Stimulated activated CD8-positive, alpha-beta memory T cell treated with anti-CD3 and anti-CD28 coated beads, Interleukin-7, amount 100 ng/mL, for 48 hours (primary cell): ENCODE results near the gene ELMO2.

Source experiments
- DNase-seq, 2 donors: peaks; one replicate each; pipeline ENCODE4 v3.0.0-alpha.2; 2020; ENCODE audit warnings: low read depth in 1 of 2; ENCODE audit errors: extremely low read depth in 1 of 2

Gene ELMO2

GRCh38 chr20:46406200-46406985, at the start of gene ELMO2:
Gene ELMO2, minus strand, starts transcription at chr20:46406615. Its CDS starts 12,133 bp downstream, at chr20:46394482.
- peak; percentile 92 to 96 for DNase-seq

DNA sequence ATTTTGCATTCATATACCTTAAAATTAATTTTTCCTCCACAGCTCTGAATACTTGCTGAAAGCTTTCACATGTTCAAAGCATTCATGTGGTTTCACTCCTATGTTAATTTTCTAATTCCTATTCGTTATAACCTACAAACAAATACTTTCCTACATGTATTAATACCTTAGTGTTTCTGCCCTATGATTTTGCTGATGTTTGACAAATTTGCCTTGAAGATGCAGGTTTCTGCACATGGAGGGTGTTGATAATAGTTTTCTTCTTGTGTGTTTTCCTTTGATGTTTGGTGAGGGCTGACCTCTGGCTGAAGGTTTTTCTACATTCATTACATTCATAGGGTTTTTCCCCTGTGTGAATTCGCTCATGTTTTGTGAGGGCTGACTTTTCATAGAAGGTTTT, 49.3 kb upstream of the ELMO2 start:
- DNase-seq, result no peak

DNA sequence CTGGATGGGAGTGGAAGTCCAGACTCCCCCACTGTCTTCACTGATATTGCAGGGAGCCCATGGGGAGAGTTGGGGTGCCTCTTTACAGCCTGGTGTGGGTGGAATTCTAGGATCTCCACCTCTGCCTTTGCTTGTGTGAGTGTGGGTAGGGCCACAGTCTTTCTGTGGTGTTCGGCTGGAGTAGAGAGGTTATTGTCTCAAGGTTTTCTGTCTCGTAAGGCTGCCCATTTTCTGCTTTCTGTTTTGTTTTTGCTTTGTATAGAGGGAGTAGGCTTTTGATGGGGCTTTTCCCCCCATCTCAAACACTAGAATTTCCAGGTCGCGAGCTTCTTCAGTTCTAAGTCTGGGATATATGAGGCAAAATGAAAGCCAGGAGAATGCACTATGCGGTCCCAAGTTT, 40.4 kb upstream of the ELMO2 start:
- DNase-seq, result no peak

DNA sequence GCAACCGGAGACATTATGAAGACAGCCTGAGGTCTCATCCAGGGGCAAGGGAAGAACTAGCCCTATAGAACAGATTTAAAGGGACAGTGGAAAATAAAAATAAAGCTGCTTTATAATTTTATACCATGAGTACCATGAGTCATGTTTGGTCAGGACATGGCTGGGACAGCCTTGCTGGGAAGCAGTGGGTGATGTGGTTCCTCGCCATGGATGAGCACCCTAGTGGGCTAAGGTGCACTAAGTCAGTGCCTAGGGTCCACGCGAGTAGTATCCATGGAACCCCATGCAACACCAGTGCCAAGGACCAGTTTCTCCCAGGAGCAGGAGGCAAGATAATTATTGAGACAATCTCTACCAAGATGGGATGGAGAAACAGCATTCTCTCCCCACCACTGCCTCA, 33.4 kb upstream of the ELMO2 start:
- DNase-seq, result no peak

- no peak for DNase-seq
These were observed 31.8 kb upstream of the ELMO2 start for GRCh38 chr20:46438156-46438750.

DNA sequence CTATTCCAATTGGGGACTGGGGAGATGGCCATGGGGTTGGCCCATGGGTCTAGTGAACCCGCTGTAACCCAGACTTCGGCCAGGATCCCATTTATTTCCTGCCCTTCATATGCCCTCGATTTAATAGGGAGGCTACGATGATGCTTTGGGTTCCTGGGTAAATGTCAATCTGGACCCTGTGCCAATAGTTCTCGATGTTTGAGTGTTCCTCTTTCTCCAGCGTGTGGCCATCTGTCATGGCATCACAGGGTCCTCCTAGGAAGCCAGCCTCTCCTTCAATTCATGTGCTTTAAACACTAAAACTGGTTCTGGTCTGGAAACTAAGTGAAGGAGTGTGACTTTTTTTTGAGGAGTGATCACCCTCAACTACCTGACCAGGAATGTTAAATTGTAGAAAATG, 28.7 kb upstream of the ELMO2 start:
- no peak for DNase-seq

DNA sequence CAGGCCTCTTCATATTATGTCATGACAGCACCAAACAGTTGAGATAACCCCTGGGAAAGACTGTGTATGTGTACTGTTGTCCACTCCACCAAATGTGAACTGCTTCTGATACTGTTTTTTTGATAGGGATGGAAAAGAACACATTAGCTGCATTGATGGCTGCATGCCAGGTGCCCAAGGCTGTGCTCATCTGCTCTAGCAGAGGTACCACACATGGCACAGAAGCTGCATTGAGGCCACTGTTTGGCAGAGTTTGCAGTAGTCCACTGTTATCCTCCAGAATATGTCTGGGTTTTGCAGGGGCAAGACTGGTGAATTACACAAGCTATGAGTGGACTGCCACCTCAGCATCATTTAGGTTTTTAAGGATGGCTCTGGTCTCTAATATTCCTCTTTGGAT, 28.2 kb upstream of the ELMO2 start:
- no peak for DNase-seq

DNA sequence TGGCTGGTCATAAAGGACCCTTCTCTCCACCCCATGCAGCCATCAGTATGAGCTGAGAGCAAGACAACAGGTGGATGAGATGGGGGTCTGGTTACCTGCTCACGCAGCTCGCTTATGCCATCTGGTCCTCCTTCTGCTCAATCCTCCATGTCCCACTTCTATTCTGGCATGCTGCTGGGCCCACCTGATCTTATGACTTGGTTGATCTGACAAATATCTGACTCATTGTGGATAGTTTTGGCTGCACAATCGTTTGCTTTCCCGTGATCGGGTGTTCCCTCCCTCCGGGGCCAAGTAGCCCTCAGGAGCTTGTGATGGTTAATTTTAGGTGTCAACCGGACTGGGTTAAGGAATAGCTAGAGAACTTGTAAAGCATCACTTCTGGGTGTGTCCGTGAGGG, 26.6 kb upstream of the ELMO2 start:
- DNase-seq, result no peak

GRCh38 chr20:46430921-46431712, 24.7 kb upstream of the ELMO2 start:
- DNase-seq, result no peak

- DNase-seq, result no peak
These were observed 21.0 kb upstream of the ELMO2 start for GRCh38 chr20:46427384-46427783.

GRCh38 chr20:46423882-46424482, 17.6 kb upstream of the ELMO2 start:
- DNase-seq, result no peak

DNA sequence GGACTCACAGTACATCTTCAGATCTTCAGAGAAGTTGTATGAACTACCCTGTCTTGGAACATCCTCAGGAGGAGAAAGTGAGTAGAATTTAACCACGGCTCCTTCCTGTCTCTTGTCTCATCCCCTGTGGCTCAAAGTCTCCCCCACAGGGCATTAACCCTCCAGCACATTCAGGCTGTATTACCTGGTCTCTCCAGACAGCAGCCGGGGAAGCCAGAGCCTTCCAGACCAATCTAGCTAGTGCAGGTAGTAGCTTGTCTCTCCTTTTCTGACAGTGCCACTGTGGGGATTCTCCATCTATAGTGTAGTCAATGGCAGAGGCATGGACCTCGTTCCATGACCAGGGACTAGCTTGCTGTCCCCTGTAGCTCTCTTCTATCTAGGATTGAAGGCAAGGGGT, 16.9 kb upstream of the ELMO2 start:
- no peak for DNase-seq

- DNase-seq, result no peak
These were observed 14.5 kb upstream of the ELMO2 start for GRCh38 chr20:46420878-46421277.

DNA sequence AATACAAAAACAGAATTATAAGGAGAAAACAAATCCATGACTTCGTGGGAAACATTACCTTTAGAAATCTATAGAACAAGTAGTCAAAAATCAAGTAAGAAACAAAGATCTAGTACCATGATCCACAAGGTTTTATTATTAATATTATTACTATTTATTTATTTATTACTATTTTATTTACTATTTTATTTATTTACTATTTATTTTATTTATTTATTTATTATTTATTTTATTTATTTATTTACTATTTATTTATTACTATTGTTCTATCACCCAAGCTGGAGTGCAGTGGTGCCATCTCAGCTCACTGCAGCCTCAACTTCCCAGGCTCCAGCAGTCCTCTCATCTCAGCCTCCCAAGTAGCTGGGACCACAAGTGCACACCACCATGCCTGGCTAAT, 13.5 kb upstream of the ELMO2 start:
- DNase-seq, result no peak

DNA sequence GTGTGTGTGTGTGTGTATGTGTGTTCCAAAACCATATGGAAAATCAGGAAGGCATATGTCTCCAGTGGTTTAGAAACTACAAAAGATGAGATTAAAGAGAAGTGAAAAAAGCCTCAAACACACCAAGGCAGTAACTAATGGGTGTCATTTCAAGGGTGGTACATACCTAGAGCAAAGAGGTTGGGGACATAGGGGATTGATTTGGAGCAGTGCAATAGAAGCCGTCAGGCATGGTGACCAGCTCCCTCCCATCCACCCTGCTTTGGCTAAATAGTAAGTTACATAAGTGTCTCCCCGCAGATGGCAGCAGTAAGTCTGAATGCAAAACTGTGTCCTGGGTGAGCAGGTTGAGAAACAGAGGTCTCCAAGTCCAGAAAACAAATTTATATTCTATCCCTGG, 10.4 kb upstream of the ELMO2 start:
- DNase-seq, result no peak

DNA sequence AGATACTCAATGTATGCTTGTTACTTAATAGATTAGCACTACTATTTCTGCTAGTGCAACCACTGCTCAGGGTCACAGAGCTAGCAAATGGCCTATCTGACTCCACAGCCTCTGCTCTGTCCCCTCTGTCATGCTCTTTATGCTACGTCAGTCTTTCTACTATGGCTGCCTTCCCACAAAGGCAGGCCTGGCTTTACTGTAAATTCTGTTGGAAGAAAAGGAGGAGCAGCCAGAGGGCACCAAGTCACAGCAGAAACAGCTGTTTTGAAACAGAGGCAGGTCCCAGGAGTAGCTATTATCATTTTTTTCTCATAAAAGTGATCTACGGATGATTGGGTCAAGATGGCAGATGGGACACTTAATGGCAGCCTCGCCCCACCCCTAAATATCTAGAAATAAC, 10.0 kb upstream of the ELMO2 start:
- no peak for DNase-seq

GRCh38 chr20:46415773-46416172, 9.4 kb upstream of the ELMO2 start:
- DNase-seq, result no peak

GRCh38 chr20:46414608-46415007, 8.2 kb upstream of the ELMO2 start:
- no peak for DNase-seq

DNA sequence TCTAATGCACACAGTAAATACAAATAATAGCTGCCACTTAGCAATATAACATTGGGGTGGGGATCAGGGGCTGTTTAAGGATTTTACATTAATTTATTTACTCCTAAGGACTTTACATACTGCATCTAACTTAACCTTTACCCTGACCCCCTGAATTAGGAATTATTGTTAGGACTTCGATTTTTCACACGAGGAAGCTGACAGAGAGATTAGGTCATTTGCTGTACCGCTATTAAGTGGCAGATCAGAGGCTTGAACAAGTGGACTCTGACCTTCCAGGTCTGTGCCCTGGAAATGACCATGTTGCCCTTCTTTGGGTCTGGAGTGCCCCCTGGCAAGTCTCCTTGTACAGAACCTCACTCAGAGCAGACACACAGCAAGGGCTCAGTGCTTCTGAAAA, 5.2 kb upstream of the ELMO2 start:
- DNase-seq, result no peak

DNA sequence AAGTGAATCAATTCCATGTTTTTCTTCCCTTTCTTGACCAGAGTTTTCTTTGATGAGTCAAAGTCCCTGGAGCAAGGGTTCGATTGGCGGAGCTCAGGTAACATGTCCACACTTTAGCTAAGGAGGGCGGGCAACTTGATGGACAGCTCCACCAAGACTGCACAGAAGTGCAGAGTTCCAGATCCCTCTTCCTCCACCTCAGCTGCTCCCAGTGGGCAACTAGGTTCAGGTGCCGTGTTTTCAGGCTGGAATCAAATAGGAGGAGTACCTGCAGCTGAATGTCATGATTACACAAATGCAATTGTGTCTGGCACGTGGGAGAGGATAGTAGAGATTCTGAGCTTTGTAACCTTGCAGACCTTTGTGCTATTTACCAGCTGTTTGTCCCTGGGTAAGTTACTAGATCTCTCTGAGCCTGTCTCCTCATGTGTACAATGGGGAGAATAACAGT, 1.9 kb upstream of the ELMO2 start:
- DNase-seq, result no peak

GRCh38 chr20:46407671-46407996, 1.2 kb upstream of the ELMO2 start:
- no peak for DNase-seq
